HG02970 (cell line): ENCODE measurements around the gene PIGQ.

ENCODE experiments used
- ATAC-seq: cut with Tn5 transposase; IDR thresholded peaks from one replicate; pipeline ENCODE4 v1.9.1; 2021; ENCODE audit warnings: mild to moderate bottlenecking, moderate library complexity, moderate number of reproducible peaks; ENCODE audit not compliant: unreplicated experiment, low FRiP score

The PIGQ gene

GRCh38 chr16:569445-570254, at the start of gene PIGQ:
TSS of gene PIGQ (plus strand) at chr16:569968. CDS start at chr16:574075, 4,107 bp downstream.
- ATAC-seq: no peak

GRCh38 chr16:520847-521246, 48.9 kb upstream of the PIGQ start:
- no peak for ATAC-seq

- ATAC-seq: no peak
These were observed 48.2 kb upstream of the PIGQ start for GRCh38 chr16:521381-522210.

- ATAC-seq: no peak
These were observed 47.3 kb upstream of the PIGQ start for GRCh38 chr16:522320-523096.

- no peak for ATAC-seq
These were observed 46.5 kb upstream of the PIGQ start for GRCh38 chr16:523097-523741.

GRCh38 chr16:524274-525040, 45.3 kb upstream of the PIGQ start:
- ATAC-seq: no peak

- ATAC-seq: no peak
These were observed 44.6 kb upstream of the PIGQ start for GRCh38 chr16:525123-525519.

GRCh38 chr16:525520-526180, 44.1 kb upstream of the PIGQ start:
- no peak for ATAC-seq

- no peak for ATAC-seq
These were observed 43.4 kb upstream of the PIGQ start for GRCh38 chr16:526181-527014.

GRCh38 chr16:527015-527903, 42.5 kb upstream of the PIGQ start, which contains the start of gene CAPN15:
TSS of gene CAPN15 (plus strand) at chr16:527712. CDS start at chr16:546839, 19,127 bp downstream.
- ATAC-seq: peak; percentile 75

GRCh38 chr16:528111-529011, 41.4 kb upstream of the PIGQ start:
- no peak for ATAC-seq

- ATAC-seq: no peak
These were observed 40.7 kb upstream of the PIGQ start for GRCh38 chr16:529012-529575.

GRCh38 chr16:530111-530817, 39.5 kb upstream of the PIGQ start:
- ATAC-seq: no peak

GRCh38 chr16:531494-532125, 38.2 kb upstream of the PIGQ start:
- ATAC-seq: no peak
